Activated CD4-positive, alpha-beta T cell treated with anti-CD3 and anti-CD28 coated beads, Interleukin-2, amount 10 ng/mL, durations not matched to agents 7 days and 5 days (primary cell): ENCODE data around the gene AP3D1. TPM values are rescaled to one million over a fixed set of nuclear protein-coding genes. Genes with fewer than 3 reads are reported as not detected.

ENCODE experiments used
- CTCF ChIA-PET: fragments of 350-600 bp; sonication (Branson Sonifier 250); formaldehyde crosslinking; loops from one replicate; lab custom pipeline; 2021; ENCODE audit warnings: antibody characterized with exemption; lab: Charles Lee
- POLR2A ChIA-PET: fragments of 350-600 bp; sonication (Branson Sonifier 250); formaldehyde crosslinking; loops from one replicate; lab custom pipeline; 2021; ENCODE audit warnings: antibody characterized with exemption; lab: Charles Lee
- DNase-seq: peaks from one replicate; pipeline ENCODE4 v3.0.0-alpha.2; 2020
- H3K27ac Mint-ChIP-seq: one replicate; pipeline ENCODE4 v1.8.0; 2021; ENCODE audit warnings: mild to moderate bottlenecking, moderate library complexity, mixed read lengths
- H3K27me3 Mint-ChIP-seq: one replicate; pipeline ENCODE4 v1.8.0; 2021; ENCODE audit warnings: mixed read lengths
- H3K36me3 Mint-ChIP-seq: one replicate; pipeline ENCODE4 v1.8.0; 2021; ENCODE audit warnings: low read depth, mixed read lengths
- H3K4me1 Mint-ChIP-seq: one replicate; pipeline ENCODE4 v1.8.0; 2021; ENCODE audit warnings: mixed read lengths
- H3K4me3 Mint-ChIP-seq: one replicate; pipeline ENCODE4 v1.8.0; 2021; ENCODE audit warnings: mild to moderate bottlenecking, moderate library complexity, mixed read lengths
- H3K9me3 Mint-ChIP-seq: one replicate; pipeline ENCODE4 v1.8.0; 2021; ENCODE audit warnings: mixed read lengths
- total RNA-seq, 2 experiments: library from RNA; stranded (reverse); gene quantifications; one replicate each; pipeline ENCODE4 v1.2.3, GENCODE V29; 2021

The AP3D1 gene
- total RNA-seq, 2 experiments from 2014 or later = 95.7 to 95.8 TPM

DNA sequence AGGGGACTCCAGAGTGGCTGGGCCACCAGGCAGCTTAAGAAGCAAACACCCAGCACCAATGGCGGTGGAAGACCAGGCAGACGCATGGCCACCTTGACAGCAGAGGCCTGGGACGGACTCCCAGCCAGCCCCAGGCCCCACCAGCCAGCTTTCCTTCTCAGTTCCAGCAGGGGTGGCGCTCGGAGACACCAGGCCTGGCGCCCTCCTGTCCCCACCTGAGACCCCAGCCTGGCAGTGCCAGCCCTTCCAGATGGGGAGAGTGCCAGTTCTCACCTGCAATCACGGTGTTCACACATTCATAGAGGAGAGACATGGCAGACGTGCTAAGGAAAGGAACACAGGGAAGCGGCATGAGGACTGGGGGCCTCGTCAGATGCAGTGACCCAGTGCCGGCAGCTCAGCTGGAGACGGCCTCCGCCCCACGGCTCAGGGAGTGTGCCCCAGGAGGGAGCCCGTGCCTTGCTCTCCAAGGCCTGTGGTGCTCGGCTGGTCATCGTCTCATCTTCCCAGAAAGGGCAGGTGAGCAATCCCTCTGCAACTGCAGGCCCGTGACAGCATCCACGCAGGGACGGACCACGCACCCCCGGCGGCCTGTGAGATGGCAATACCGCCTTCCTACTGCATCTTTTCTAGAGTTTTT is 24.4 kb downstream of the AP3D1 start:
- DNase-seq = no peak
- CTCF ChIA-PET = no interaction called here
- Mint-ChIP-seq H3K4me3 (no peak overlapping the region), H3K9me3 (no peaks in the 10 kb centered on the region), H3K4me1 (no peaks in the 10 kb centered on the region), H3K27ac (no peak overlapping the region), H3K27me3 (no peaks in the 10 kb centered on the region), H3K36me3 (peaks cover 13% of the 10 kb centered on the region)
- POLR2A ChIA-PET = no interaction called here

DNA sequence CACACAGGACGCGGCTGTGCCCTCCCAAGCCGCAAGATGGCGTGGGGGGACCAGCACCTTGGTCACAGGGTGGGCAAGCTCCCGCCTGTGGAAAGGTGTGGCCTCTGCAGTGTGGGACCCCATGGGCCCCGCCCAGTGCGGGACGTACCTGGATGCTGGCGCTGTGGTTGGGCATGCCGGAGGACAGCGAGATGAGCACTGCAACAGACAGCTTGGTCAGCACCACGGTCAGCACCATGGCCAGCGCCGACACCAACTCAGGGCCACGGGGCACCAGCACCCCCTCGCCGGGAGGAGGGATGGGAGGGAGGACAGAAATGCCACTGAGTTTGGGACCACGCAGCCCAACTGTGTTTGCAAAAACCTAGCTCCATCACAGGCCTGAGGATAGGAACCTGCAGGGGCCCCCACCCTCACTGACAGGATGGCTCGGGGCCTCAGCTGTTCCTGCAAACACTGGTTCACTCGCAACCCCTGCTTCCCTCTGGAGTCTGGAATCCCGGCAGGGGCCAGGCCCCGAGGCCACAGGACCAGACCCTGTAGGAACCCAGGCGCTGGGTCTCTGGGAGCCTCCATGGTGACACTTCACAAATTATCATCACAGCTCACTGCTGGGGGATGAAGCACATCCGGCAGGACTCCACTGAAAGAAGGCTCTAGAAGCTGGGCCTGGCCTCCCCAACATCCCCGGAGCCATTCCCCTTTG is 27.5 kb downstream of the AP3D1 start:
- Mint-ChIP-seq H3K27me3 (no peaks in the 10 kb centered on the region), H3K4me3 (no peak overlapping the region), H3K9me3 (no peaks in the 10 kb centered on the region), H3K4me1 (no peaks in the 10 kb centered on the region), H3K36me3 (peaks cover 11% of the 10 kb centered on the region), H3K27ac (no peak overlapping the region)
- ChIA-PET POLR2A (no interaction called here), CTCF (interaction anchor here (0.6 to 1.1 kb wide), 2 partner anchors 171 to 377 kb away, joined by 3 read pairs; no protein-coding TSS in a partner anchor)
- DNase-seq = peak; percentile 27

DNA sequence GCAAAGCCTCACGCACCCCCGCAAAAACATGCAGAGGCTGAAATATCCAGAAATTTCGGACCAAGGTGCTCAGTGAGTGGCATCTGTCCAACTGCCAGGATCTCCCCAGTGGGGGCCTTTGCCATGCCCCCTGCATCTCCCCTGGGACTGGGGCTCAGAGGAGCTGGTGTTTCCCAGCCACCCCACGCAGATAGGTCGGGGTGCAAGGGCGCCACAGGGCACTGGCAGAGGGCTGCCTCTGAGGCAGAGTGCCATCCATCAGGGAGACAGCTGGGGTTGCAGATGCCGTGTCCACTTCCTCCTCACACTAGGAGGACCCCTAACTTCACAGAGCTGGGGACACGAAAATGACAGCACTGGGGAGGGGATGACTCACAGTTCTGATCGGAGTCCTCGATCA is 28.4 kb downstream of the AP3D1 start:
- Mint-ChIP-seq H3K9me3 (no peaks in the 10 kb centered on the region), H3K36me3 (peaks cover 19% of the 10 kb centered on the region), H3K4me3 (no peak overlapping the region), H3K27me3 (no peaks in the 10 kb centered on the region), H3K4me1 (no peaks in the 10 kb centered on the region), H3K27ac (no peak overlapping the region)
- CTCF ChIA-PET = interaction anchor here (1.1 kb wide), 1 partner anchor 170 kb away, joined by 3 read pairs; no protein-coding TSS in a partner anchor
- POLR2A ChIA-PET = no interaction called here
- DNase-seq = no peak

DNA sequence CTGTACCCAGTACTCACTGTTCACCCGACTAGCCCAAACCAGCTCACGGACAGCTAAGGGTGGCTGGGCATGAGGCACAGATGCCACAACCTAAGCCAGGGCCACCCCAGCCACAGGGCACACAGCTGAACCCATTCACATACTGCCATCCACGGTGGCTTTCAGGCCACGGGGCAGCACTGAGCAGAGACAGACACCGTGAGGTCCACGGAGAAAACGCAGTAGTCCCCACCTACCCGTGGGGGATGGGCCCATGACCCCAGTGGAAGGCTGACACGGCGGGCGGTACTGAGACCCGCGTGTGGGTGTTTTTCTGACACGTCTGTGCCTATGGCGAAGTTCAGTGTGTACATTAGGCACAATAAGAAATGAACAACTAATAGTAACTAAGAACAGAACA is 29.1 kb downstream of the AP3D1 start:
- no peak overlapping the region for H3K4me3 Mint-ChIP-seq
- H3K36me3 Mint-ChIP-seq = peaks cover 19% of the 10 kb centered on the region
- POLR2A ChIA-PET = no interaction called here
- H3K4me1 Mint-ChIP-seq = no peaks in the 10 kb centered on the region
- no peak for DNase-seq
- CTCF ChIA-PET = interaction anchor here (0.6 kb wide), 1 partner anchor 188 kb away, joined by 4 read pairs; no protein-coding TSS in a partner anchor
- H3K27me3 Mint-ChIP-seq = no peaks in the 10 kb centered on the region
- no peak overlapping the region for H3K27ac Mint-ChIP-seq
- H3K9me3 Mint-ChIP-seq = no peaks in the 10 kb centered on the region

DNA sequence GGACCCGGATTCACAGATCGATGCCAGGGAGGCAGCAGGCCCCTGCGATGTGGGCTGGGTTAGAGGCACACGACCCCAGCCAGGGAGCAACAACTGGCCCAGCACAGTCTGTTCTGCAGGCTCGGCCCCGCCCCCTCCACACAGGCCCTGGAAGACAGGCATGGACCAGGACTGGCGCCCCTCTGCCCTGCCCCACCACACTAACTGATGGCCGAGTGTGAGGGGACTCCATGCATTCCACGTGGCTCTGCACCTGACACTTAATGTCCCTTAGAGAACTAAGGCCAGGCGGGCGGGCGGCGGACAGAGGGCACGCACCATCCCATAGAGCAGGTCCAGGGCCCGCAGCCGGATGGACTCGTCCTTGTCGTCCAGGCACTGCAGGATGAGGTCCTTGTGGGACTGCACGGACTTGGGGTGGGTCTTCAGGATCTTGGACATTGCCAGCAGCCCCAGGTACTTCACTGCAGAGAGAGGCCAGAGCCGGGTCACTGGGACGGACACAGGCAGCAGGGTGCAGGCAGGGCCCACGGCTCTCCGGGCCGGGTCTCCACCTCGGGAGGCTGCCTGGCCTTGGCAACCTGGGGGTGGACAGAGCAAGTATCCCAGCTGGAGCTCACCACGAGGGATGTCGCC is 29.8 kb downstream of the AP3D1 start:
- H3K9me3 Mint-ChIP-seq = no peaks in the 10 kb centered on the region
- ChIA-PET POLR2A (no interaction called here), CTCF (interaction anchor here (0.6 to 1.5 kb wide), 2 partner anchors 13 to 189 kb away, joined by 3 to 4 read pairs; no protein-coding TSS in a partner anchor)
- no peaks in the 10 kb centered on the region for H3K27me3 Mint-ChIP-seq
- H3K4me3 Mint-ChIP-seq = no peak overlapping the region
- no peaks in the 10 kb centered on the region for H3K4me1 Mint-ChIP-seq
- H3K27ac Mint-ChIP-seq = no peak overlapping the region
- H3K36me3 Mint-ChIP-seq = peaks cover 18% of the 10 kb centered on the region
- DNase-seq = no peak

GRCh38 chr19:2120821-2121220 is 30.5 kb downstream of the AP3D1 start:
- ChIA-PET POLR2A (no interaction called here), CTCF (interaction anchor here (1.5 kb wide), 1 partner anchor 14 kb away, joined by 3 read pairs; no protein-coding TSS in a partner anchor)
- no peak for DNase-seq
- Mint-ChIP-seq H3K9me3 (no peaks in the 10 kb centered on the region), H3K36me3 (peaks cover 18% of the 10 kb centered on the region), H3K27ac (no peak overlapping the region), H3K4me1 (no peaks in the 10 kb centered on the region), H3K4me3 (no peak overlapping the region), H3K27me3 (no peaks in the 10 kb centered on the region)

DNA sequence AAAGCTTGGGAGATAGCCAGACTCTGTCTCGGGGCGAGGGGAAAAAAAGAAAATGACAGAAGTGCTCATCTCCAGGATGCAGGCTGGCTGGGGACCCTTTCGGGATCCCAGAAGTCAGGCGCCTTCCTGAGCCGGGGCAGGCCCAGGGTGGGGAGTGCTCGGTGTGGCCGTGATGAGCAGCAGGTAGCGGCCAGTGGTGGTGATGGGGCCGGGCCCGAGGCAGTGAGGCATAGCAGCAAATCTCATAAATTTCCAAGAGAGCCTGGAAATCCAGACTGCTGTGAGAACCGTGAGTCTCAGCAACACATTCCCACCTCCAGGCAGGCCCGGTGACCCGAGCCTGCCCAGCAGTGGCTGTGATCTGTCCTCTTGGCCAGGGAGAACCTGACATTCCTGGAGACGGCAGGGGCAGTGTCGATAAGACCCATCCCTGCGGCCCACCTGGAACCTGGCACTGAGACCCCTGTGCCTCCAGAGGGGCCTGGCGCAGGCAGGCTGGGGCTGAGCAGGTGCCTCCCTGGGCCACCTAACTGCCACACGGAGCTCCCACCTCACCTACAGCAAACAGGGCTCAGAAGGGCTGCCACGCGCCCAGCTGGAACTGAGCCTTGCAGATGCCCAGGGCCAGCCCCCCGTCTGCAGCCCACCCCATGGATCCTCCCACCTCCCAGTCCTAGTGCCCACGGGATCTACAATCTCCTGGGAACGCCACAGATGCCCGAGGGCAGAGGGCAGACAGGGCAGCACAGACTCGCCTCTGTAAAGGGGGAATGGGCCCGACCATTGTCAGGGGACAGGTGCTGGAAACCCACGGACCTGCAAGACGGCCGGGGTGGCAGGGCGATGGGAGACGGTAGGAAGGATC is 31.2 kb downstream of the AP3D1 start:
- no peaks in the 10 kb centered on the region for H3K27me3 Mint-ChIP-seq
- H3K4me1 Mint-ChIP-seq = no peaks in the 10 kb centered on the region
- no peak overlapping the region for H3K4me3 Mint-ChIP-seq
- H3K9me3 Mint-ChIP-seq = no peaks in the 10 kb centered on the region
- ChIA-PET CTCF (interaction anchor here (1.5 kb wide), 1 partner anchor 14 kb away, joined by 3 read pairs; no protein-coding TSS in a partner anchor), POLR2A (no interaction called here)
- peaks cover 19% of the 10 kb centered on the region for H3K36me3 Mint-ChIP-seq
- no peak overlapping the region for H3K27ac Mint-ChIP-seq
- no peak for DNase-seq

DNA sequence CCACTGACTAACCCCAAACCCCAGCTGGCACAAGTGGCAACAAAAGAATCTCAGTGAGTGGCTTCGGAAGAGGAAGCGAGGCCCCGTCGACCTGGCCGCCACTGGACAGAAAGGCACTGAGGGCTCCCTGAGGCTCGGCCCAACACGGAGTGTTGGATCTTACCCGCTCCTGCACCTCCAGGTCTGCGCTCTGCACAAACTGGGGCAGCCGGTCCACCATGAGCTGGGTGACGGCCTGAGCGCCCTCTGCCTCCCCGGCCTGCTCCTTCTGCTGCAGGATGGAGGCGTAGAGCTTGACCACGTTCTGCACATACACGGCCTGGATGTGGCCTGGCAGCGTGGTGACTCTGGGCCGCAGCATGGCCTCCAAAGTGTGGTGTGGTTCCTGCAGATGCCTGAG is 32.9 kb downstream of the AP3D1 start:
- Mint-ChIP-seq H3K4me1 (no peaks in the 10 kb centered on the region), H3K36me3 (peaks cover 26% of the 10 kb centered on the region), H3K27me3 (no peaks in the 10 kb centered on the region), H3K27ac (no peak overlapping the region), H3K9me3 (no peaks in the 10 kb centered on the region), H3K4me3 (no peak overlapping the region)
- DNase-seq = no peak
- ChIA-PET POLR2A (no interaction called here), CTCF (interaction anchor here (1.1 kb wide), 1 partner anchor 15 kb away, joined by 3 read pairs; no protein-coding TSS in a partner anchor)

DNA sequence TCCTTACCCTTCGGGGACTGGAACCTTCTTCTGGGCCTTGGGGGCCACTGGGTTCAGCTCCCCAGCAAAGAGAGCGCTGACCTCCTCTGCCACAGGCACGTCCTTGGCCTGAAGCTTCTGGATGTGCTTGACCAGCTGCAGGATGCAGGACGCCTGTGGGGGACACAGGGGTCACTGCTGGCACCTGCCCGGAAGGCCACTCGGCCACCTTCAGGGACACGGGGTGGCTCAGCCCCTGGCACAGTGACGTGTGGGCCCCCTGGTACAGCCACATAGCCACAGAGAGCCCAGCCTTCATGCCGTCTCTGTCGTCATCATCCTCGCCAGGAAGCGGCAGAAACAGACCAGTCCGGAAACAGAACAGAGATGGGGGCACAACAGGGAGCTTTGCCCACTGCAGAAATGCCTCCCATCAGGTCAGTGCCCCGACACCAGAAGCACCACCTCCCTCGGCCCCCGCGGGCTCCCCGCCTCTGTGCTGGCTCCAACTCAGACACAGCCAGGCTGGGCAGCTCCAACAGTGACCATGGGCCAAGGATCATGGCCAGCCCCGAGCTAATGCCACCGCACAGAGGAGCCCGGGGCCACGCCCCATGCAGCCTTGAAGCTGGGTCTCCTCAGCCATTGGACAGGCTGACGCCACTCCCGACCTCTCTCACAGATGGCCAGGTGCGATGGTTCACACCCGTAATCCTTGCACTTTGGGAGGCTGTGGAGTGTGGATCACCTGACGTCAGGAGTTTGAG is 34.0 kb downstream of the AP3D1 start:
- ChIA-PET POLR2A (no interaction called here), CTCF (interaction anchor here (1.1 kb wide), 1 partner anchor 16 kb away, joined by 3 read pairs; no protein-coding TSS in a partner anchor)
- H3K36me3 Mint-ChIP-seq = peaks cover 28% of the 10 kb centered on the region
- DNase-seq = no peak
- H3K9me3 Mint-ChIP-seq = no peaks in the 10 kb centered on the region
- H3K27me3 Mint-ChIP-seq = no peaks in the 10 kb centered on the region
- H3K4me3 Mint-ChIP-seq = no peak overlapping the region
- H3K27ac Mint-ChIP-seq = peak overlapping the region; percentile 31
- H3K4me1 Mint-ChIP-seq = no peaks in the 10 kb centered on the region

DNA sequence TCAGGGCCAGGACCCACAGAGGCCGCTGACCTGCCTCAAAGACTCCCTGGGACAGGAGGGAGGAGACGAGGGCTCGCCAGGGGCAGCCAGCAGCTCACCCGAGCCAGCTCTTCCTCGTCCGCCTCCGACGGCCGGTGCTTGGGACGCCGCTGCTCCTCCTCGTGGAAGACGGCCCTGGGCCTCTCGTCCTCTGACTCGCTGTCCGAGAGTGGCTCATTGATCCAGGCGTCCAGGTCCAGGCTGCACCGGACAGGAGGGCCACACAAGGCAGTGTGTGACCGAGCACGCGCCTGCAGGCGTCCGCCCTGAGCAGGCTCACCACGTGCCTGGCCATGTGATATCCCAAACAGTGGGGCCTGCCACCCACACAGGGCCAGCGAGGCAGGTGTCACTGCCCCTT is 34.9 kb downstream of the AP3D1 start:
- no peak overlapping the region for H3K4me3 Mint-ChIP-seq
- POLR2A ChIA-PET = no interaction called here
- H3K36me3 Mint-ChIP-seq = peaks cover 32% of the 10 kb centered on the region
- CTCF ChIA-PET = no interaction called here
- DNase-seq = no peak
- no peaks in the 10 kb centered on the region for H3K4me1 Mint-ChIP-seq
- H3K27ac Mint-ChIP-seq = no peak overlapping the region
- no peaks in the 10 kb centered on the region for H3K9me3 Mint-ChIP-seq
- H3K27me3 Mint-ChIP-seq = no peaks in the 10 kb centered on the region

DNA sequence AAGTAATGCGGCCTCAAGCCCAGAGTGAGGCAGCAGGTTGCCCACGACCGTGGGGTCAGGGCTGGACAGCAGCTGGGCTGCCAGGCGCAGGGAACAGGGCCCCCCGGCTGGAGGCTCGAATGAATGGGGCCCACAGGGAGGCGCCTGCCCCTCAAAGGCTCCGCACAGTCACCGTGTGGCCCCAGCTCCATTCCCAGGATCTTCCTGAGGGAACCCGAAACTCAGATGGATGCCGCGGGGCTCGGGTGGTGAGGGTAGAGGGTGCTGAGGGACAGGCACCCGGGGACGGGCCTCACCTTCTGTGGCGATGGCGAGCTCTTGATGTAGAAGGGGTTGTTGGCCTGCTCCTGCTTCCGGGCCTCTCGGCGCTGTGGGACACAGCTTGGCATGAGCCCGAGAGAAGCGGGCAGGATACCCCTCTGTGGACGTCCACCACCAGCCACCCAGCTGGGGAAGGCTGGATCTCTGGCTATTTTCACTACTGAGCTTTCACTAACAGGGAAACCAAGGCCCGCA is 35.4 kb downstream of the AP3D1 start:
- Mint-ChIP-seq H3K36me3 (peaks cover 29% of the 10 kb centered on the region), H3K4me3 (no peak overlapping the region), H3K27me3 (no peaks in the 10 kb centered on the region), H3K9me3 (no peaks in the 10 kb centered on the region), H3K27ac (no peak overlapping the region), H3K4me1 (no peaks in the 10 kb centered on the region)
- ChIA-PET POLR2A (no interaction called here), CTCF (no interaction called here)
- DNase-seq = no peak

- H3K9me3 Mint-ChIP-seq = no peaks in the 10 kb centered on the region
- CTCF ChIA-PET = no interaction called here
Observed at GRCh38 chr19:2115324-2115723, 36.0 kb downstream of the AP3D1 start.

More at GRCh38 chr19:2115324-2115723, 36.0 kb downstream of the AP3D1 start:
- Mint-ChIP-seq H3K27ac (no peak overlapping the region), H3K4me1 (no peaks in the 10 kb centered on the region), H3K4me3 (no peak overlapping the region), H3K36me3 (peaks cover 29% of the 10 kb centered on the region), H3K27me3 (no peaks in the 10 kb centered on the region)
- POLR2A ChIA-PET = no interaction called here
- no peak for DNase-seq
